Endothelial cell of umbilical vein (primary cell): ENCODE measurements around the gene NTF3. TPM values are rescaled to one million over a fixed set of nuclear protein-coding genes. Genes with fewer than 3 reads are reported as not detected.
A peak's percentile ranks its signal among the peaks of the same experiment; 100 is the strongest.

Experiments
- BruUV-seq: library from RNA; stranded (reverse); fragments of 400-500 nt; replicated peaks from 2 replicates; lab custom pipeline; 2021; lab: Mats Ljungman, UMichigan
- CTCF ChIA-PET: fragments of 300-600, 350-600 bp; sonication (Branson Sonifier 250); formaldehyde crosslinking; loops from one replicate; lab custom pipeline; 2021; ENCODE audit warnings: antibody characterized with exemption, inconsistent platforms; lab: Charles Lee
- POLR2A ChIA-PET: fragments of 300-600, 350-600 bp; sonication (Branson Sonifier 250); formaldehyde crosslinking; loops from one replicate; lab custom pipeline; 2021; ENCODE audit warnings: antibody characterized with exemption, inconsistent platforms; lab: Charles Lee
- DNase-seq: peaks from one replicate; pipeline ENCODE4 v3.0.0-alpha.2; 2011; ENCODE audit warnings: low read depth, low spot score
- FAIRE-seq: peaks from 2 replicates; lab custom pipeline; 2011; peaks lifted over from hg19 to GRCh38; lab: Jason Lieb, UNC
- H2AFZ ChIP-seq: 2 replicates; pipeline ENCODE4 v1.6.0; 2012; ENCODE audit warnings: low read depth, low read length, control low read depth, inconsistent platforms
- H3K27ac ChIP-seq: 2 replicates; pipeline ENCODE4 v1.5.1; 2011; ENCODE audit warnings: low read depth, mild to moderate bottlenecking, control low read depth, low read length, moderate library complexity; ENCODE audit not compliant: insufficient read depth
- H3K27me3 ChIP-seq, 2 experiments: 2 replicates each; pipeline versions ENCODE4 v1.6.0 to v1.6.1; 2011; ENCODE audit warnings: low read length in 2 of 2, mixed read lengths in 1 of 2; ENCODE audit not compliant: control insufficient read depth in 2 of 2, insufficient read depth in 2 of 2
- H3K36me3 ChIP-seq, 2 experiments: 2 replicates in 1 of 2; 3 replicates in 1 of 2; pipeline ENCODE4 v1.5.1; 2011; ENCODE audit warnings: low read length in 2 of 2, mild to moderate bottlenecking in 1 of 2, moderate library complexity in 1 of 2; ENCODE audit not compliant: control insufficient read depth in 2 of 2, insufficient read depth in 2 of 2; ENCODE audit errors: extremely low read depth in 1 of 2
- H3K4me1 ChIP-seq: 3 replicates; pipeline ENCODE4 v1.5.1; 2011; ENCODE audit warnings: mild to moderate bottlenecking, low read length; ENCODE audit not compliant: control insufficient read depth, insufficient read depth; ENCODE audit errors: extremely low read depth
- H3K4me2 ChIP-seq: 2 replicates; pipeline ENCODE4 v1.6.1; 2011; ENCODE audit warnings: low read length, control low read depth, mixed read lengths; ENCODE audit not compliant: insufficient read depth
- H3K4me3 ChIP-seq, 3 experiments: fragments of 200-600 bp in 1 of 3; sonication (generic), shearing (Covaris generic) in 1 of 3; replicated peaks in 1 of 3; 2 replicates each; pipeline ENCODE4 v1.5.1; 2011 to 2016; ENCODE audit warnings: control low read depth in 3 of 3, low read length in 3 of 3, mild to moderate bottlenecking in 2 of 3, inconsistent platforms in 1 of 3, low read depth in 1 of 3, moderate library complexity in 1 of 3; ENCODE audit not compliant: insufficient read depth in 1 of 3
- H3K79me2 ChIP-seq: 2 replicates; pipeline ENCODE4 v1.6.0; 2012; ENCODE audit warnings: low read length, inconsistent platforms; ENCODE audit not compliant: control insufficient read depth, insufficient read depth
- H3K9ac ChIP-seq: replicated peaks from 2 replicates; pipeline ENCODE3; 2011; ENCODE audit warnings: low read length, control low read depth; ENCODE audit not compliant: insufficient read depth; ENCODE audit errors: extremely low read depth
- H3K9me1 ChIP-seq: replicated peaks from 3 replicates; pipeline ENCODE4 v1.6.0; 2011; ENCODE audit warnings: mild to moderate bottlenecking, low read length; ENCODE audit not compliant: control insufficient read depth, insufficient read depth; ENCODE audit errors: extremely low read depth
- H3K9me3 ChIP-seq: replicated peaks from 2 replicates; pipeline ENCODE4 v1.5.1; 2012; ENCODE audit warnings: low read length, inconsistent platforms; ENCODE audit not compliant: control insufficient read depth, insufficient read depth
- H4K20me1 ChIP-seq: replicated peaks from 2 replicates; pipeline ENCODE3; 2011; ENCODE audit warnings: mild to moderate bottlenecking, low read length; ENCODE audit not compliant: control insufficient read depth, insufficient read depth; ENCODE audit errors: extremely low read depth
- CTCF ChIP-seq, 2 donors: IDR thresholded peaks; 1 replicate in 1 of 2; 2 replicates in 1 of 2; pipeline ENCODE4 v1.5.1; 2011; ENCODE audit warnings: low read length in 2 of 2, mild to moderate bottlenecking in 2 of 2, moderate library complexity in 2 of 2, control low read depth in 1 of 2, inconsistent platforms in 1 of 2, low read depth in 1 of 2; ENCODE audit not compliant: insufficient read depth in 1 of 2; ENCODE audit errors: extremely low read depth in 1 of 2
- EZH2 ChIP-seq: IDR thresholded peaks from 2 replicates; pipeline ENCODE4 v1.6.1; 2012; ENCODE audit warnings: borderline replicate concordance, low read depth, mild to moderate bottlenecking, moderate library complexity, low read length, inconsistent platforms; ENCODE audit not compliant: severe bottlenecking
- FOS ChIP-seq: IDR thresholded peaks from 2 replicates; pipeline ENCODE4 v1.6.1; 2011; ENCODE audit warnings: mild to moderate bottlenecking, low read length, moderate library complexity, borderline replicate concordance; ENCODE audit not compliant: insufficient read depth
- JUN ChIP-seq: IDR thresholded peaks from 2 replicates; pipeline ENCODE4 v1.6.1; 2011; ENCODE audit warnings: borderline replicate concordance, low read depth; ENCODE audit not compliant: insufficient read length, insufficient read depth
- MYC ChIP-seq: IDR thresholded peaks from one replicate; pipeline ENCODE4 v1.6.1; 2011; ENCODE audit warnings: mild to moderate bottlenecking, low read depth, low read length
- POLR2A ChIP-seq: IDR thresholded peaks from 2 replicates; pipeline ENCODE4 v1.6.1; 2012; ENCODE audit warnings: low read depth, mild to moderate bottlenecking, control low read depth, low read length
- POLR2AphosphoS5 ChIP-seq: IDR thresholded peaks from 2 replicates; pipeline ENCODE4 v1.6.1; 2012; ENCODE audit warnings: low read depth, mild to moderate bottlenecking, control low read depth, low read length, moderate library complexity; ENCODE audit not compliant: insufficient read depth
- dilution Hi-C: fragments of 300-500 bp; cut with MboI; formaldehyde crosslinking; loops from one replicate; pipeline ENCODE4 v1.15.0; 2019; ENCODE audit warnings: low sequenced_read_pairs; ENCODE audit not compliant: extremely low pct_ligation_motif_present
- intact Hi-C: fragments of 100-400 bp; cut with micrococcal nuclease; formaldehyde crosslinking; loops from one replicate; pipeline ENCODE4 v1.10.0; 2022
- polyA plus RNA-seq, 4 experiments: library from polyadenylated mRNA; depleted of rRNA in 3 of 4; stranded (reverse) in 3 of 4; unstranded in 1 of 4; fragments of >200 nt; gene quantifications; 2 replicates each; pipeline versions ENCODE4 v1.2.1 to v1.2.3, GENCODE V29; 2011 to 2012; ENCODE audit warnings: missing spikeins in 1 of 4
- total RNA-seq: library from RNA; stranded (reverse); gene quantifications from 2 replicates; pipeline ENCODE4 v1.2.3, GENCODE V29; 2021
- TF ChIP-seq, protein P1 (sequence below): IDR thresholded peaks from 2 replicates; pipeline ENCODE4 v1.6.1; 2011; ENCODE audit not compliant: insufficient read depth, insufficient read length

The NTF3 gene
- total and polyA plus RNA-seq, 2 donors (not counting 3 experiments of a cell fraction or from before 2014, with no cell fraction given) = not detected

- intact Hi-C loops = loop anchor here (1.0 to 2.0 kb wide), 2 partner anchors 84 to 311 kb away; no protein-coding TSS in a partner anchor
- Histone ChIP-seq H3K9ac (no peak overlapping the region), H3K4me2 (no peak overlapping the region), H3K4me1 (no peaks in the 10 kb centered on the region), H3K9me3 (no peaks in the 10 kb centered on the region), H3K27ac (no peak overlapping the region), H3K9me1 (no peaks in the 10 kb centered on the region), H3K27me3 (peaks cover 11 to 15% of the 10 kb centered on the region in 2 experiments), H2AFZ (no peak overlapping the region), H4K20me1 (no peaks in the 10 kb centered on the region), H3K4me3 (no peak overlapping the region), H3K79me2 (no peaks in the 10 kb centered on the region), H3K36me3 (no peaks in the 10 kb centered on the region)
- BruUV-seq = no TSS peak
- peak; percentile 26 for DNase-seq
- peak; percentile 63 to 80 for TF ChIP-seq CTCF (IDR thresholded peaks at IDR 0.05; ENCODE audit: extremely low read depth in 1 of 2, insufficient read depth in 1 of 2, low read depth in 1 of 2, low read length in 2 of 2)
- TF ChIP-seq JUN = no peak
- CTCF ChIA-PET = interaction anchor here (0.7 to 2.4 kb wide), 14 partner anchors 8 to 312 kb away, joined by 3 to 49 read pairs (median 4); partner anchors contain the start of gene NTF3
- FAIRE-seq = peak; percentile 75
- dilution Hi-C loops = no loop called here
- POLR2A ChIA-PET = no interaction called here
Measured at GRCh38 chr12:5511644-5512600, 80.0 kb downstream of the NTF3 start.

DNA sequence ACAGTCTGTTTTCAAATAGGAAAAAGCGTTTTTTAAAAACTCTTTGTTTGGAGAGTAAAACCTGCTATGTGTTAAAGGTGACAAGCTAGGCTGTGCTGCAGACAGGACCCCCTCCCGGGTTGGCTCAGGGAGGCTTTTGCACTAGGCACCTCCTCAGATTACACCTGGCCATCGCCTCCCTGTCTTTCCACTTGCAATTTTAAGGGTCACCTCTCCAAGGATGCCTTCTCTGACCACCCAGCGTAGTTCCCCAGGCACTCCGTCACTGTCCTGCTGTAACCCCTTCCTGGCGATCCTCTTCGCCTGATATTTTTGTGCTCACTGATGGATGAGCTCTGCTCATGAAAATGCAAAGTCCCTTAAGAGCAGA, 80.7 kb downstream of the NTF3 start:
- dilution Hi-C loops (no loop called here), intact Hi-C loops (no loop called here)
- Histone ChIP-seq H2AFZ (no peak overlapping the region), H4K20me1 (no peaks in the 10 kb centered on the region), H3K27ac (no peak overlapping the region), H3K27me3 (peaks cover 11 to 15% of the 10 kb centered on the region in 2 experiments), H3K79me2 (no peaks in the 10 kb centered on the region), H3K36me3 (no peaks in the 10 kb centered on the region), H3K4me2 (no peak overlapping the region), H3K4me1 (no peaks in the 10 kb centered on the region), H3K9me3 (no peaks in the 10 kb centered on the region), H3K9ac (no peak overlapping the region), H3K4me3 (no peak overlapping the region), H3K9me1 (no peaks in the 10 kb centered on the region)
- no peak for DNase-seq
- CTCF ChIA-PET = interaction anchor here (0.6 to 1.8 kb wide), 2 partner anchors 8 to 84 kb away, joined by 3 to 5 read pairs; no protein-coding TSS in a partner anchor
- FAIRE-seq = no peak
- POLR2A ChIA-PET = no interaction called here
- BruUV-seq = no TSS peak
- TF ChIP-seq POLR2A (no peak), CTCF (IDR thresholded peaks at IDR 0.05; ENCODE audit: extremely low read depth in 1 of 2, insufficient read depth in 1 of 2, low read depth in 1 of 2, low read length in 2 of 2) (no peak), MYC (no peak), EZH2 (no peak), FOS (no peak), POLR2AphosphoS5 (no peak), JUN (no peak)
- TF ChIP-seq, protein P1, sequence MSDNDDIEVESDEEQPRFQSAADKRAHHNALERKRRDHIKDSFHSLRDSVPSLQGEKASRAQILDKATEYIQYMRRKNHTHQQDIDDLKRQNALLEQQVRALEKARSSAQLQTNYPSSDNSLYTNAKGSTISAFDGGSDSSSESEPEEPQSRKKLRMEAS = no peak
